GM23338 (cell line): ENCODE measurements around the gene KCNK10. TPM values are rescaled to one million over a fixed set of nuclear protein-coding genes. Genes with fewer than 3 reads are reported as not detected.

ENCODE experiments used
- ATAC-seq: fragments of 200-7000 bp; cut with Tn5 transposase; 3 replicates; pipeline ENCODE4 v1.9.1; 2020
- DNase-seq: peaks from one replicate; pipeline ENCODE4 v3.0.0-alpha.2; 2015; ENCODE audit warnings: low spot score
- H2AFZ ChIP-seq: fragments of 200-600 bp; sonication (generic); 2 replicates; pipeline ENCODE4 v1.8.0; 2016; ENCODE audit warnings: antibody characterized with exemption, mild to moderate bottlenecking, moderate library complexity
- H3F3A ChIP-seq: fragments of 200-600 bp; sonication (generic); replicated peaks from 2 replicates; pipeline ENCODE4 v1.8.0; 2017; ENCODE audit warnings: antibody characterized with exemption, mixed run types, low read depth
- H3K27ac ChIP-seq: fragments of 200-600 bp; sonication (generic); 2 replicates; pipeline ENCODE4 v1.6.1; 2016; ENCODE audit warnings: low read depth
- H3K27me3 ChIP-seq: fragments of 200-600 bp; sonication (generic); 2 replicates; pipeline ENCODE4 v1.8.0; 2016; ENCODE audit warnings: mild to moderate bottlenecking, mixed run types, moderate library complexity; ENCODE audit not compliant: insufficient read depth
- H3K36me3 ChIP-seq: fragments of 200-600 bp; sonication (generic); 2 replicates; pipeline ENCODE4 v1.8.0; 2016; ENCODE audit warnings: mild to moderate bottlenecking; ENCODE audit not compliant: insufficient read depth
- H3K4me1 ChIP-seq: fragments of 200-600 bp; sonication (generic); 2 replicates; pipeline ENCODE4 v1.8.0; 2016; ENCODE audit warnings: mild to moderate bottlenecking, moderate library complexity; ENCODE audit not compliant: insufficient read depth
- H3K4me2 ChIP-seq: fragments of 200-600 bp; sonication (generic); 2 replicates; pipeline ENCODE4 v1.7.1; 2017; ENCODE audit warnings: mixed run types
- H3K4me3 ChIP-seq: fragments of 200-600 bp; sonication (generic); 2 replicates; pipeline ENCODE4 v1.6.1; 2016; ENCODE audit warnings: mixed run types
- H3K79me2 ChIP-seq: fragments of 200-600 bp; sonication (generic); replicated peaks from 2 replicates; pipeline ENCODE4 v1.8.0; 2017; ENCODE audit warnings: mild to moderate bottlenecking; ENCODE audit not compliant: insufficient read depth
- H3K9me2 ChIP-seq: fragments of 200-600 bp; sonication (generic); 2 replicates; pipeline ENCODE4 v1.8.0; 2017; ENCODE audit not compliant: insufficient read depth
- H4K20me1 ChIP-seq: fragments of 200-600 bp; sonication (generic); replicated peaks from 2 replicates; pipeline ENCODE4 v1.8.0; 2017; ENCODE audit warnings: mild to moderate bottlenecking; ENCODE audit not compliant: insufficient read depth
- H3K27ac Mint-ChIP-seq: 2 replicates; pipeline ENCODE4 v1.8.0; 2020; ENCODE audit warnings: inconsistent platforms, mild to moderate bottlenecking, moderate library complexity, mixed read lengths
- H3K27me3 Mint-ChIP-seq: 3 replicates; pipeline ENCODE4 v1.8.0; 2022; ENCODE audit warnings: low read depth, mild to moderate bottlenecking, moderate library complexity, mixed read lengths, inconsistent platforms; ENCODE audit not compliant: insufficient read depth, poor library complexity
- H3K36me3 Mint-ChIP-seq: 3 replicates; pipeline ENCODE4 v1.8.0; 2021; ENCODE audit warnings: low read depth, mild to moderate bottlenecking, inconsistent platforms, moderate library complexity, mixed read lengths
- H3K4me1 Mint-ChIP-seq: 3 replicates; pipeline ENCODE4 v1.8.0; 2020; ENCODE audit warnings: mild to moderate bottlenecking, inconsistent platforms, mixed read lengths
- H3K4me3 Mint-ChIP-seq: 3 replicates; pipeline ENCODE4 v1.8.0; 2021; ENCODE audit warnings: moderate library complexity, mild to moderate bottlenecking, inconsistent platforms, mixed read lengths
- H3K9me3 Mint-ChIP-seq: 3 replicates; pipeline ENCODE4 v1.8.0; 2020; ENCODE audit warnings: moderate library complexity, mild to moderate bottlenecking, inconsistent platforms, mixed read lengths
- CREB1 ChIP-seq: fragments of 250-450 bp; sonication (Bioruptor Pico); IDR thresholded peaks from 2 replicates; pipeline ENCODE4 v1.5.0; 2020; ENCODE audit warnings: low read depth, mild to moderate bottlenecking, moderate library complexity
- CTCF ChIP-seq, 2 experiments: fragments of 200-600 bp in 1 of 2; sonication (generic) in 1 of 2; conservative IDR thresholded peaks; 2 replicates each; pipeline versions ENCODE4 v1.5.1 to v1.6.1; 2016 to 2017; ENCODE audit warnings: antibody characterized with exemption in 2 of 2, low read depth in 2 of 2, mild to moderate bottlenecking in 2 of 2, moderate library complexity in 1 of 2
- ETS1 ChIP-seq: IDR thresholded peaks from 2 replicates; pipeline ENCODE4 v1.6.1; 2016; ENCODE audit warnings: antibody characterized with exemption
- EZH2phosphoT487 ChIP-seq: fragments of 200-600 bp; sonication (generic); IDR thresholded peaks from one replicate; pipeline ENCODE4 v1.8.1; 2018; ENCODE audit warnings: antibody characterized with exemption; ENCODE audit not compliant: unreplicated experiment
- JUNB ChIP-seq: IDR thresholded peaks from one replicate; pipeline ENCODE4 v1.6.1; 2016; ENCODE audit warnings: antibody characterized with exemption; ENCODE audit not compliant: unreplicated experiment
- NANOG ChIP-seq: IDR thresholded peaks from 2 replicates; pipeline ENCODE4 v1.6.1; 2016; ENCODE audit warnings: antibody characterized with exemption, borderline replicate concordance
- POLR2AphosphoS5 ChIP-seq: IDR thresholded peaks from 2 replicates; pipeline ENCODE4 v1.6.1; 2016; ENCODE audit warnings: antibody characterized with exemption, low read depth
- STAT1 ChIP-seq: IDR thresholded peaks from one replicate; pipeline ENCODE4 v1.6.1; 2016; ENCODE audit warnings: antibody characterized with exemption; ENCODE audit not compliant: unreplicated experiment
- ZNF114 ChIP-seq: fragments of 250-450 bp; sonication (Bioruptor Pico); IDR thresholded peaks from 2 replicates; pipeline ENCODE4 v1.5.0; 2020; ENCODE audit warnings: mild to moderate bottlenecking, moderate library complexity
- polyA plus RNA-seq: library from polyadenylated mRNA; unstranded; fragments of >200 nt; fragmentation: Nextera tagmentation; extraction: Ambion mirVana; gene quantifications from 2 replicates; pipeline ENCODE4 v1.2.1, GENCODE V29; 2016
- total RNA-seq: library from RNA; depleted of rRNA; stranded (reverse); fragments of >200 nt; shearing (Covaris generic); gene quantifications from 2 replicates; pipeline ENCODE4 v1.2.3, GENCODE V29; 2014
- TF ChIP-seq, protein P1 (sequence below): IDR thresholded peaks from one replicate; pipeline ENCODE4 v1.6.1; 2018; ENCODE audit warnings: antibody characterized with exemption; ENCODE audit not compliant: unreplicated experiment
- TF ChIP-seq, protein P2 (sequence below): fragments of 250-450 bp; sonication (Bioruptor Pico); IDR thresholded peaks from 2 replicates; pipeline ENCODE4 v1.5.0; 2020; ENCODE audit warnings: mild to moderate bottlenecking, moderate library complexity

The KCNK10 gene
- total and polyA plus RNA-seq, 2 experiments from 2014 or later, result 0.29 to 1.0 TPM

- TF ChIP-seq CTCF (conservative IDR thresholded peaks at IDR 0.05; ENCODE audit: low read depth in 2 of 2), result no peak
- no peak for TF ChIP-seq JUNB
- no peak for TF ChIP-seq NANOG
- no peak for TF ChIP-seq POLR2AphosphoS5
- no peak for TF ChIP-seq STAT1
- TF ChIP-seq EZH2phosphoT487, result no peak
Measured at GRCh38 chr14:88316521-88316920, 6.5 kb downstream of the KCNK10 start (continued).

DNA sequence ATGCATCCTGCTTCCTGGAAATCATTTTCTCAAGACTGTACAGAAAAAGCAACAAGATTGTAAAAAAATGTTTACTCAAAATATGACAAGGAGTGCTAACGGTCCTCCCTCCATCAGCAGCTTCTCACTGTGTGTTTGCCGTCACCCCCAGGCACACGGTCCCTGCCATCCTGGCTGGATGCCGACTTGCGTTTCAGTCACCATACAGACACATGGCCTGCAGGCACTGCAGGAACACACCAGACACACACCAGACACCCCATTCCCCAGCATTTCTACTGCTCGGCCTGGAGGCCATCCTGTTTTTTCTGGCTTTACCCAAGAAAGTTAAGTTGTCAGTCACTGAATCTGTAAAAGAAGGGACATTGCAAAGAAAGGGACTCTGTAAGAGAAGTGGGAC lies 10.8 kb downstream of the KCNK10 start:
- Mint-ChIP-seq H3K27ac (no peak overlapping the region), H3K27me3 (peaks cover 3% of the 10 kb centered on the region), H3K9me3 (peaks cover 4% of the 10 kb centered on the region; the same call in 2 of the 3 replicates), H3K36me3 (peaks cover 4% of the 10 kb centered on the region; the same call in 1 of the 3 replicates), H3K4me3 (no peak overlapping the region), H3K4me1 (no peaks in the 10 kb centered on the region)
- H3K79me2 ChIP-seq, result no peaks in the 10 kb centered on the region
- ATAC-seq, result no peak
- no peak overlapping the region for H2AFZ ChIP-seq
- H3K4me1 ChIP-seq, result no peaks in the 10 kb centered on the region
- no peaks in the 10 kb centered on the region for H3F3A ChIP-seq
- no peaks in the 10 kb centered on the region for H3K9me2 ChIP-seq
- H3K4me2 ChIP-seq, result no peak overlapping the region
- DNase-seq, result no peak
- H3K4me3 ChIP-seq, result no peak overlapping the region
- H3K36me3 ChIP-seq, result no peaks in the 10 kb centered on the region
- H3K27me3 ChIP-seq, result no peaks in the 10 kb centered on the region
- H3K27ac ChIP-seq, result no peak overlapping the region
- H4K20me1 ChIP-seq, result no peaks in the 10 kb centered on the region
- TF ChIP-seq ZNF114, result no peak
- TF ChIP-seq, protein P1, sequence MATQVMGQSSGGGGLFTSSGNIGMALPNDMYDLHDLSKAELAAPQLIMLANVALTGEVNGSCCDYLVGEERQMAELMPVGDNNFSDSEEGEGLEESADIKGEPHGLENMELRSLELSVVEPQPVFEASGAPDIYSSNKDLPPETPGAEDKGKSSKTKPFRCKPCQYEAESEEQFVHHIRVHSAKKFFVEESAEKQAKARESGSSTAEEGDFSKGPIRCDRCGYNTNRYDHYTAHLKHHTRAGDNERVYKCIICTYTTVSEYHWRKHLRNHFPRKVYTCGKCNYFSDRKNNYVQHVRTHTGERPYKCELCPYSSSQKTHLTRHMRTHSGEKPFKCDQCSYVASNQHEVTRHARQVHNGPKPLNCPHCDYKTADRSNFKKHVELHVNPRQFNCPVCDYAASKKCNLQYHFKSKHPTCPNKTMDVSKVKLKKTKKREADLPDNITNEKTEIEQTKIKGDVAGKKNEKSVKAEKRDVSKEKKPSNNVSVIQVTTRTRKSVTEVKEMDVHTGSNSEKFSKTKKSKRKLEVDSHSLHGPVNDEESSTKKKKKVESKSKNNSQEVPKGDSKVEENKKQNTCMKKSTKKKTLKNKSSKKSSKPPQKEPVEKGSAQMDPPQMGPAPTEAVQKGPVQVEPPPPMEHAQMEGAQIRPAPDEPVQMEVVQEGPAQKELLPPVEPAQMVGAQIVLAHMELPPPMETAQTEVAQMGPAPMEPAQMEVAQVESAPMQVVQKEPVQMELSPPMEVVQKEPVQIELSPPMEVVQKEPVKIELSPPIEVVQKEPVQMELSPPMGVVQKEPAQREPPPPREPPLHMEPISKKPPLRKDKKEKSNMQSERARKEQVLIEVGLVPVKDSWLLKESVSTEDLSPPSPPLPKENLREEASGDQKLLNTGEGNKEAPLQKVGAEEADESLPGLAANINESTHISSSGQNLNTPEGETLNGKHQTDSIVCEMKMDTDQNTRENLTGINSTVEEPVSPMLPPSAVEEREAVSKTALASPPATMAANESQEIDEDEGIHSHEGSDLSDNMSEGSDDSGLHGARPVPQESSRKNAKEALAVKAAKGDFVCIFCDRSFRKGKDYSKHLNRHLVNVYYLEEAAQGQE, result no peak
- TF ChIP-seq CREB1, result no peak
- TF ChIP-seq ETS1, result no peak
- no peak for TF ChIP-seq POLR2AphosphoS5
- no peak for TF ChIP-seq STAT1
- TF ChIP-seq, protein P2, sequence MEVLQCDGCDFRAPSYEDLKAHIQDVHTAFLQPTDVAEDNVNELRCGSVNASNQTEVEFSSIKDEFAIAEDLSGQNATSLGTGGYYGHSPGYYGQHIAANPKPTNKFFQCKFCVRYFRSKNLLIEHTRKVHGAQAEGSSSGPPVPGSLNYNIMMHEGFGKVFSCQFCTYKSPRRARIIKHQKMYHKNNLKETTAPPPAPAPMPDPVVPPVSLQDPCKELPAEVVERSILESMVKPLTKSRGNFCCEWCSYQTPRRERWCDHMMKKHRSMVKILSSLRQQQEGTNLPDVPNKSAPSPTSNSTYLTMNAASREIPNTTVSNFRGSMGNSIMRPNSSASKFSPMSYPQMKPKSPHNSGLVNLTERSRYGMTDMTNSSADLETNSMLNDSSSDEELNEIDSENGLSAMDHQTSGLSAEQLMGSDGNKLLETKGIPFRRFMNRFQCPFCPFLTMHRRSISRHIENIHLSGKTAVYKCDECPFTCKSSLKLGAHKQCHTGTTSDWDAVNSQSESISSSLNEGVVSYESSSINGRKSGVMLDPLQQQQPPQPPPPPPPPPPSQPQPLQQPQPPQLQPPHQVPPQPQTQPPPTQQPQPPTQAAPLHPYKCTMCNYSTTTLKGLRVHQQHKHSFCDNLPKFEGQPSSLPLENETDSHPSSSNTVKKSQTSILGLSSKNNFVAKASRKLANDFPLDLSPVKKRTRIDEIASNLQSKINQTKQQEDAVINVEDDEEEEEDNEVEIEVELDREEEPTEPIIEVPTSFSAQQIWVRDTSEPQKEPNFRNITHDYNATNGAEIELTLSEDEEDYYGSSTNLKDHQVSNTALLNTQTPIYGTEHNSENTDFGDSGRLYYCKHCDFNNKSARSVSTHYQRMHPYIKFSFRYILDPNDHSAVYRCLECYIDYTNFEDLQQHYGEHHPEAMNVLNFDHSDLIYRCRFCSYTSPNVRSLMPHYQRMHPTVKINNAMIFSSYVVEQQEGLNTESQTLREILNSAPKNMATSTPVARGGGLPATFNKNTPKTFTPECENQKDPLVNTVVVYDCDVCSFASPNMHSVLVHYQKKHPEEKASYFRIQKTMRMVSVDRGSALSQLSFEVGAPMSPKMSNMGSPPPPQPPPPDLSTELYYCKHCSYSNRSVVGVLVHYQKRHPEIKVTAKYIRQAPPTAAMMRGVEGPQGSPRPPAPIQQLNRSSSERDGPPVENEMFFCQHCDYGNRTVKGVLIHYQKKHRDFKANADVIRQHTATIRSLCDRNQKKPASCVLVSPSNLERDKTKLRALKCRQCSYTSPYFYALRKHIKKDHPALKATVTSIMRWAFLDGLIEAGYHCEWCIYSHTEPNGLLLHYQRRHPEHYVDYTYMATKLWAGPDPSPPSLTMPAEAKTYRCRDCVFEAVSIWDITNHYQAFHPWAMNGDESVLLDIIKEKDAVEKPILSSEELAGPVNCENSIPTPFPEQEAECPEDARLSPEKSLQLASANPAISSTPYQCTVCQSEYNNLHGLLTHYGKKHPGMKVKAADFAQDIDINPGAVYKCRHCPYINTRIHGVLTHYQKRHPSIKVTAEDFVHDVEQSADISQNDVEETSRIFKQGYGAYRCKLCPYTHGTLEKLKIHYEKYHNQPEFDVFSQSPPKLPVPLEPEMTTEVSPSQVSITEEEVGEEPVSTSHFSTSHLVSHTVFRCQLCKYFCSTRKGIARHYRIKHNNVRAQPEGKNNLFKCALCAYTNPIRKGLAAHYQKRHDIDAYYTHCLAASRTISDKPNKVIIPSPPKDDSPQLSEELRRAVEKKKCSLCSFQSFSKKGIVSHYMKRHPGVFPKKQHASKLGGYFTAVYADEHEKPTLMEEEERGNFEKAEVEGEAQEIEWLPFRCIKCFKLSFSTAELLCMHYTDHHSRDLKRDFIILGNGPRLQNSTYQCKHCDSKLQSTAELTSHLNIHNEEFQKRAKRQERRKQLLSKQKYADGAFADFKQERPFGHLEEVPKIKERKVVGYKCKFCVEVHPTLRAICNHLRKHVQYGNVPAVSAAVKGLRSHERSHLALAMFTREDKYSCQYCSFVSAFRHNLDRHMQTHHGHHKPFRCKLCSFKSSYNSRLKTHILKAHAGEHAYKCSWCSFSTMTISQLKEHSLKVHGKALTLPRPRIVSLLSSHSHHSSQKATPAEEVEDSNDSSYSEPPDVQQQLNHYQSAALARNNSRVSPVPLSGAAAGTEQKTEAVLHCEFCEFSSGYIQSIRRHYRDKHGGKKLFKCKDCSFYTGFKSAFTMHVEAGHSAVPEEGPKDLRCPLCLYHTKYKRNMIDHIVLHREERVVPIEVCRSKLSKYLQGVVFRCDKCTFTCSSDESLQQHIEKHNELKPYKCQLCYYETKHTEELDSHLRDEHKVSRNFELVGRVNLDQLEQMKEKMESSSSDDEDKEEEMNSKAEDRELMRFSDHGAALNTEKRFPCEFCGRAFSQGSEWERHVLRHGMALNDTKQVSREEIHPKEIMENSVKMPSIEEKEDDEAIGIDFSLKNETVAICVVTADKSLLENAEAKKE (CRISPR knock-in tag), result no peak
